Lung (tissue), 12 donors: ENCODE data around the gene PLA2G5. TPM values are rescaled to one million over a fixed set of nuclear protein-coding genes. Genes with fewer than 3 reads are reported as not detected.
A peak's percentile ranks its signal among the peaks of the same experiment; 100 is the strongest.

Source experiments
- ATAC-seq: fragments of 200-7000 bp; cut with Tn5 transposase; one replicate; pipeline ENCODE4 v1.9.1; 2020; ENCODE audit warnings: moderate number of reproducible peaks; ENCODE audit not compliant: insufficient read depth, low FRiP score
- DNase-seq, 3 donors: peaks; one replicate each; pipeline ENCODE4 v3.0.0-alpha.2; 2013 to 2017
- H3K27ac ChIP-seq, 2 donors: one replicate each; pipeline ENCODE4 v1.5.1; 2013; ENCODE audit warnings: mild to moderate bottlenecking in 2 of 2, moderate library complexity in 2 of 2, control low read depth in 1 of 2, inconsistent platforms in 1 of 2, low read depth in 1 of 2, low read length in 1 of 2
- H3K27me3 ChIP-seq, 3 donors: one replicate each; pipeline ENCODE4 v1.5.1; 2013; ENCODE audit warnings: low read length in 2 of 3; ENCODE audit not compliant: control insufficient read depth in 3 of 3, insufficient read depth in 3 of 3
- H3K36me3 ChIP-seq, 4 donors: one replicate each; pipeline ENCODE4 v1.5.1; 2013; ENCODE audit warnings: low read length in 4 of 4, mild to moderate bottlenecking in 1 of 4, moderate library complexity in 1 of 4; ENCODE audit not compliant: control insufficient read depth in 4 of 4, insufficient read depth in 4 of 4
- H3K4me1 ChIP-seq, 5 donors: one replicate each; pipeline ENCODE4 v1.5.1; 2013; ENCODE audit warnings: low read length in 5 of 5, mild to moderate bottlenecking in 2 of 5, moderate library complexity in 1 of 5; ENCODE audit not compliant: control insufficient read depth in 5 of 5, insufficient read depth in 5 of 5
- H3K4me3 ChIP-seq: one replicate; pipeline ENCODE4 v1.5.1; 2013; ENCODE audit warnings: mild to moderate bottlenecking, control low read depth, moderate library complexity
- H3K9ac ChIP-seq, 2 donors: one replicate each; pipeline ENCODE4 v1.5.1; 2013; ENCODE audit warnings: low read length in 2 of 2, control low read depth in 1 of 2; ENCODE audit not compliant: insufficient read depth in 1 of 2
- H3K9me3 ChIP-seq, 4 donors: one replicate each; pipeline ENCODE4 v1.5.1; 2013; ENCODE audit warnings: low read length in 3 of 4, mild to moderate bottlenecking in 1 of 4, moderate library complexity in 1 of 4; ENCODE audit not compliant: control insufficient read depth in 4 of 4, insufficient read depth in 3 of 4
- CTCF ChIP-seq: IDR thresholded peaks from 2 replicates; pipeline ENCODE4 v1.5.1; 2012; ENCODE audit warnings: mild to moderate bottlenecking; ENCODE audit errors: control extremely low read depth, extremely low read depth
- WGBS, 2 donors: extraction: QIAGEN DNeasy Blood & Tissue Kit; methylation state at CpG; one replicate each; pipeline ENCODE4 v1.1.7; 2013; 5-methylcytosine and 5-hydroxymethylcytosine counted together
- polyA plus RNA-seq, 2 donors: library from polyadenylated mRNA; stranded (reverse); fragments of 200-250 nt; gene quantifications; one replicate each; pipeline ENCODE4 v1.2.1, GENCODE V29; 2013
- total RNA-seq, 2 donors: library from RNA; depleted of rRNA in 1 of 2; stranded (reverse); fragments of >200 nt in 1 of 2; gene quantifications; one replicate each; pipeline ENCODE4 v1.2.1, GENCODE V29; 2014 to 2021
- donor health status: control.
- donor health status: control.
- donor health status: Bipolar disorder and iron deficiency.
- donor health status: healthy.
- donor health status: DM: yes; HTN: yes; CAD: no.

The PLA2G5 gene
- total and polyA plus RNA-seq, 4 donors: 1.1 to 6.5 (median 2.6) TPM

- H3K27me3 ChIP-seq: no peaks in the 10 kb centered on the region
- no peaks in the 10 kb centered on the region for H3K9me3 ChIP-seq
- no peak overlapping the region for H3K4me3 ChIP-seq
- no peak for DNase-seq
- WGBS, 2 donors: 86 to 87% methylated on average over 6 of the region's 6 CpGs
- peak overlapping the region in 1 of 2 donors; percentile 12 for H3K27ac ChIP-seq
- no peak overlapping the region for H3K9ac ChIP-seq
- TF ChIP-seq CTCF: no peak
- H3K36me3 ChIP-seq: peaks cover 0 to under 1% (median 0%) of the 10 kb centered on the region in 4 donors
- H3K4me1 ChIP-seq: peaks cover 0 to 14% (median 5%) of the 10 kb centered on the region in 5 donors
- no peak for ATAC-seq
Measured at GRCh38 chr1:20071416-20071815, 1.4 kb downstream of the PLA2G5 start.

- no peak for TF ChIP-seq CTCF
- WGBS, 2 donors: 91 to 92% methylated on average over 7 of the region's 7 CpGs
Measured at GRCh38 chr1:20072771-20073170, 2.8 kb downstream of the PLA2G5 start.

GRCh38 chr1:20073256-20073655 is 3.3 kb downstream of the PLA2G5 start:
- peaks cover 0 to under 1% (median 0%) of the 10 kb centered on the region in 3 donors for H3K27me3 ChIP-seq
- no peak overlapping the region for H3K27ac ChIP-seq
- ATAC-seq (no peak), DNase-seq (no peak)
- peaks cover 0 to 14% (median 5%) of the 10 kb centered on the region in 5 donors for H3K4me1 ChIP-seq
- no peaks in the 10 kb centered on the region for H3K9me3 ChIP-seq
- WGBS, 2 donors: 93 to 96% methylated on average over 2 of the region's 2 CpGs
- no peak overlapping the region for H3K4me3 ChIP-seq
- peaks cover 0 to 2% (median 0%) of the 10 kb centered on the region in 4 donors for H3K36me3 ChIP-seq
- no peak for TF ChIP-seq CTCF
- H3K9ac ChIP-seq: no peak overlapping the region

More at GRCh38 chr1:20072771-20073170, 2.8 kb downstream of the PLA2G5 start:
- H3K4me3 ChIP-seq: no peak overlapping the region
- no peak for ATAC-seq
- no peaks in the 10 kb centered on the region for H3K9me3 ChIP-seq
- DNase-seq: no peak
- H3K27ac ChIP-seq: no peak overlapping the region
- H3K36me3 ChIP-seq: peaks cover 0 to 2% (median 0%) of the 10 kb centered on the region in 4 donors
- H3K9ac ChIP-seq: no peak overlapping the region
- peaks cover 0 to 14% (median 5%) of the 10 kb centered on the region in 5 donors for H3K4me1 ChIP-seq
- no peaks in the 10 kb centered on the region for H3K27me3 ChIP-seq
